ENCODE data around the gene SRC.

The SRC gene

GRCh38 chr20:37333848-37334318, 12.1 kb upstream of the SRC start:
- TF ChIP-seq POLR2AphosphoS5 (IDR thresholded peaks at IDR 0.05; ENCODE audit: low read depth, low read length): no peak
- TF ChIP-seq TAF1 (IDR thresholded peaks at IDR 0.05; ENCODE audit: borderline replicate concordance, insufficient read depth, low read length): no peak
- TF ChIP-seq, protein P1, sequence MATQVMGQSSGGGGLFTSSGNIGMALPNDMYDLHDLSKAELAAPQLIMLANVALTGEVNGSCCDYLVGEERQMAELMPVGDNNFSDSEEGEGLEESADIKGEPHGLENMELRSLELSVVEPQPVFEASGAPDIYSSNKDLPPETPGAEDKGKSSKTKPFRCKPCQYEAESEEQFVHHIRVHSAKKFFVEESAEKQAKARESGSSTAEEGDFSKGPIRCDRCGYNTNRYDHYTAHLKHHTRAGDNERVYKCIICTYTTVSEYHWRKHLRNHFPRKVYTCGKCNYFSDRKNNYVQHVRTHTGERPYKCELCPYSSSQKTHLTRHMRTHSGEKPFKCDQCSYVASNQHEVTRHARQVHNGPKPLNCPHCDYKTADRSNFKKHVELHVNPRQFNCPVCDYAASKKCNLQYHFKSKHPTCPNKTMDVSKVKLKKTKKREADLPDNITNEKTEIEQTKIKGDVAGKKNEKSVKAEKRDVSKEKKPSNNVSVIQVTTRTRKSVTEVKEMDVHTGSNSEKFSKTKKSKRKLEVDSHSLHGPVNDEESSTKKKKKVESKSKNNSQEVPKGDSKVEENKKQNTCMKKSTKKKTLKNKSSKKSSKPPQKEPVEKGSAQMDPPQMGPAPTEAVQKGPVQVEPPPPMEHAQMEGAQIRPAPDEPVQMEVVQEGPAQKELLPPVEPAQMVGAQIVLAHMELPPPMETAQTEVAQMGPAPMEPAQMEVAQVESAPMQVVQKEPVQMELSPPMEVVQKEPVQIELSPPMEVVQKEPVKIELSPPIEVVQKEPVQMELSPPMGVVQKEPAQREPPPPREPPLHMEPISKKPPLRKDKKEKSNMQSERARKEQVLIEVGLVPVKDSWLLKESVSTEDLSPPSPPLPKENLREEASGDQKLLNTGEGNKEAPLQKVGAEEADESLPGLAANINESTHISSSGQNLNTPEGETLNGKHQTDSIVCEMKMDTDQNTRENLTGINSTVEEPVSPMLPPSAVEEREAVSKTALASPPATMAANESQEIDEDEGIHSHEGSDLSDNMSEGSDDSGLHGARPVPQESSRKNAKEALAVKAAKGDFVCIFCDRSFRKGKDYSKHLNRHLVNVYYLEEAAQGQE (IDR thresholded peaks at IDR 0.05; ENCODE audit: insufficient read depth in 1 of 2, low read depth in 2 of 2, low read length in 2 of 2): no peak
- TF ChIP-seq SIN3A (IDR thresholded peaks at IDR 0.05; ENCODE audit: borderline replicate concordance, insufficient read depth, low read length): no peak
- TF ChIP-seq FOXP2 (optimal IDR thresholded peaks at IDR 0.05; ENCODE audit: borderline replicate concordance, extremely low read depth, extremely low read length, insufficient read depth): no peak

DNA sequence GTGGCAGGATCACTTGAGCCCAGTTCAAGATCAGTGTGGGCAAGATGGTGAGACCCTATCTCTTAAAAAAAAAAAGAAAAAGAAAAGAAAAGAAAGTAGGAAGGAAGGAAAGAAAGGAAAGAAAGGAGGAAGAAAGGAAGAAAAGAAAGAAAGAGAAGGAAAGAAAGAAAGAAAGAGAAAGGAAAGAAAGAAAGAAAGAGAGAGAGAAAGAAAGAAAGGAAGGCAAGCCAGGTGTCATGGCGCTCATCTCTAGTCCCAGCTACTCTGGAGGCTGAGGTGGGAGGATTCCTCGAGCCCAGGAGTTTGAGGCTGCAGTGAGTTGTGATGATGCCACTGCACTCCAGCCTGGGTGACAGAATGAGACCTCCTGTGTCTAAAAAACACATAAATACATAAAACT, 11.5 kb upstream of the SRC start:
- no peak for TF ChIP-seq POLR2AphosphoS5 (IDR thresholded peaks at IDR 0.05; ENCODE audit: low read depth, low read length)
- no peak for TF ChIP-seq TAF1 (IDR thresholded peaks at IDR 0.05; ENCODE audit: borderline replicate concordance, insufficient read depth, low read length)
- TF ChIP-seq, protein P1 (IDR thresholded peaks at IDR 0.05; ENCODE audit: insufficient read depth in 1 of 2, low read depth in 2 of 2, low read length in 2 of 2): no peak
- no peak for TF ChIP-seq FOXP2 (optimal IDR thresholded peaks at IDR 0.05; ENCODE audit: borderline replicate concordance, extremely low read depth, extremely low read length, insufficient read depth)
- no peak for TF ChIP-seq SIN3A (IDR thresholded peaks at IDR 0.05; ENCODE audit: borderline replicate concordance, insufficient read depth, low read length)

- TF ChIP-seq SIN3A (IDR thresholded peaks at IDR 0.05; ENCODE audit: borderline replicate concordance, insufficient read depth, low read length): no peak
- TF ChIP-seq FOXP2 (optimal IDR thresholded peaks at IDR 0.05; ENCODE audit: borderline replicate concordance, extremely low read depth, extremely low read length, insufficient read depth): no peak
- TF ChIP-seq TAF1 (IDR thresholded peaks at IDR 0.05; ENCODE audit: borderline replicate concordance, insufficient read depth, low read length): no peak
- TF ChIP-seq POLR2AphosphoS5 (IDR thresholded peaks at IDR 0.05; ENCODE audit: low read depth, low read length): no peak
- TF ChIP-seq, protein P1 (IDR thresholded peaks at IDR 0.05; ENCODE audit: insufficient read depth in 1 of 2, low read depth in 2 of 2, low read length in 2 of 2): no peak
Observed at GRCh38 chr20:37335642-37336368, 10.1 kb upstream of the SRC start.

DNA sequence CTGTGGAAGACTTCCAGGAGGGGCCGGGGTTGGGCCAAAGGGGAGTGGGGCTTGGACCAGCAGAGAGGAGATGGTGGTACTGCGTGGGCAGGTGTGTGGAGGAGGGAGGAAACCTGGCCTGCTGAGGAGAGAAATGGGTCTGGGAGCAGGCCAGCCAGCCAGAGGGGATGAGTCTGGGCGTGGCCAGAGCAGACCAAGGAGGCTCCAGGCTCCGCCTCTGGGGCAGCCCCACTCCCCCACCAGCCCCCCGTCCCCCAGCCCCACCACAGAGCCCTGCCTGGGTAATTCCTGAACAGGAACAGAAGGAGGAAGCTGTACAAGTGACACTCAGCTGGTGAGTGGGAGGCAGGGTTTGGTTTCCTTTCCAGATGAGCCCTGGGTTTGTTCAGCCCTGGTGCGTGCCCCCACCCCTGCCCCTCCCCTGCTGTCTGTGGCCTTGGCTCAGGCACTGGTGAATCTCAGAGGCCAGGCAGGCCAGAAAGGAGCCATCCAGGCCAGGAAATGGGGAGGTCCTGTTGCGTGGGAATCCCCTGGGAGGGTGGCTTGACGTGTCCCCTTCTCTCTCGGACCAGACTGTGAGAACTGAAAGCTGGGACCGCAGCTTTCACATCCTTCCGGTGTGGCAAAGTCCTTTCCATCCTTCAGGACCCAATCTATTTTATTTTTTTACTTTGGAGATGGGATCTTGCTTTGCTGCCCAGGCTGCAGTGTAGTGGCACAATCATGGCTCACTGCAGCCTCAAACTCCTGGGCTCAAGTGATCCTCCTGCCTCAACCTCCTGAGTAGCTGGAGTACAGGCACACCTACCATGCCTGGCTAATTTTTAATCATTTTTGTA, 9.4 kb upstream of the SRC start:
- TF ChIP-seq SIN3A (IDR thresholded peaks at IDR 0.05; ENCODE audit: borderline replicate concordance, insufficient read depth, low read length): peak; percentile 85; the same call in 1 of the 2 replicates
- TF ChIP-seq TAF1 (IDR thresholded peaks at IDR 0.05; ENCODE audit: borderline replicate concordance, insufficient read depth, low read length): no peak

DNA sequence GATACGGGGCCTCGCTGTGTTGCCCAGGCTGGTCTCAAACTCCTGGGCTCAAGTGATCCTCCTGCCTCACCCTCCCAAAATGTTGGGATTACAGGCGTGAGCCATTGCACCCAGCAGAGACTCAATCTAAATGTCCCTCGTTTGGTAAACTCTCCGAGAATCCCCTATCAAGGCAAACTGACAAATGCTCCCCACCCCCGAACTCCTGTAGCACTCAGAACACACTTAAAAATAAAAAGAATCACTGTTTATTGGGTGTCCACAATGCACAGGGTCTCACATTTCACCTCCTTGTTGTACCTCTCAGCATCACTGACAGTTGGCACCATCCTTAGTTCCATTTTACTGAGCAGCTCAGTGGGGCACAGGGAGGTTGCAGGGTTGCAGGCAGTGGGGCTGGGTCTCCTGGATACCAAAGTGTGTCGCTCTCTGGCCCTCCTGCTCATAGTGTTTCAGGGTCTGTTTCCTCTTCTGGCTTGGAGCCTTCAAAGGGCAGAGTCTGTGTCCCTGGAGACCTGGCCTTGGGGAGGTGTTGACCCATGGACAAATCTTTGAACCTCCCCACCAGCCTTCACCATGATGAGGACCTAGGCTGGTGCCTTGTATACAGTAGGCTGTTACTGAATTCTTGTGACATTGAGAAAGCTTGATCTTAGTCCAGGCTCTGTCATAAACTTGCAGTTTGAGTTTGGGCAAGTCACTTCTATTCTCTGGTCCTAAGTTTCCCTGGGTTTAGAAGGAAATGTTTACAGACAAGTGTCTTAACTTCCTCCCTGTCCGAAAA, 8.5 kb upstream of the SRC start:
- no peak for TF ChIP-seq POLR2AphosphoS5 (IDR thresholded peaks at IDR 0.05; ENCODE audit: low read depth, low read length)
